Upper lobe of left lung (tissue), 6 donors: ENCODE measurements around the gene ADD3. TPM values are rescaled to one million over a fixed set of nuclear protein-coding genes. Genes with fewer than 3 reads are reported as not detected.

ENCODE experiments used
- ATAC-seq, 2 donors: fragments of 200-7000 bp; cut with Tn5 transposase; one replicate each; pipeline ENCODE4 v1.9.1; 2022; ENCODE audit warnings: mild to moderate bottlenecking in 2 of 2, moderate library complexity in 2 of 2; ENCODE audit not compliant: low FRiP score in 2 of 2
- DNase-seq, 2 donors: peaks; one replicate each; pipeline ENCODE4 v3.0.0-alpha.2; 2019 to 2020
- H3K27ac ChIP-seq, 4 donors: fragments of 200-600 bp; sonication (generic); one replicate each; pipeline ENCODE4 v1.5.1; 2016 to 2019
- H3K27me3 ChIP-seq, 4 donors: fragments of 200-600 bp; sonication (generic); one replicate each; pipeline ENCODE4 v1.5.1; 2017 to 2019
- H3K36me3 ChIP-seq, 4 donors: fragments of 200-600 bp; sonication (generic); one replicate each; pipeline ENCODE4 v1.5.1; 2016 to 2019
- H3K4me1 ChIP-seq, 4 donors: fragments of 200-600 bp; sonication (generic); one replicate each; pipeline ENCODE4 v1.5.1; 2018 to 2019
- H3K4me3 ChIP-seq, 4 donors: fragments of 200-600 bp; sonication (generic); one replicate each; pipeline ENCODE4 v1.5.1; 2017 to 2019; ENCODE audit warnings: mild to moderate bottlenecking in 2 of 4, moderate library complexity in 1 of 4
- H3K9me3 ChIP-seq, 4 donors: fragments of 200-600 bp; sonication (generic); one replicate each; pipeline ENCODE4 v1.5.1; 2018 to 2019
- CTCF ChIP-seq, 6 experiments: fragments of 450-650 bp in 4 of 6; fragments of 200-600 bp in 2 of 6; sonication (generic) in 2 of 6; IDR thresholded peaks; one replicate each; pipeline ENCODE4 v1.5.1; 2016 to 2019; ENCODE audit warnings: antibody characterized with exemption in 6 of 6
- EP300 ChIP-seq, 4 donors: sonication (generic); formaldehyde crosslinking; IDR thresholded peaks; one replicate each; pipeline ENCODE4 v1.5.1; 2017; ENCODE audit warnings: antibody characterized with exemption in 4 of 4, control low read depth in 2 of 4
- POLR2A ChIP-seq, 4 donors: fragments of 450-650 bp; IDR thresholded peaks; one replicate each; pipeline ENCODE4 v1.5.1; 2016 to 2017; ENCODE audit warnings: antibody characterized with exemption in 4 of 4, mild to moderate bottlenecking in 2 of 4
- POLR2AphosphoS5 ChIP-seq, 2 donors: sonication (generic); formaldehyde crosslinking; IDR thresholded peaks; one replicate each; pipeline ENCODE4 v1.5.1; 2017; ENCODE audit warnings: antibody characterized with exemption in 2 of 2
- WGBS, 2 donors: methylation state at CpG; one replicate each; pipeline ENCODE4 v1.1.5; 2017 to 2018; 5-methylcytosine and 5-hydroxymethylcytosine counted together
- total RNA-seq, 6 donors: library from RNA; depleted of rRNA in 4 of 6; stranded (reverse); fragments of >200 nt in 4 of 6; gene quantifications; one replicate each; pipeline versions ENCODE4 v1.1.0 to v1.2.1, GENCODE V29; 2016 to 2021
- donor health status: DM: no; HTN: no; CAD: no; lungs with moderate emphysema.
- donor health status: DM: no; HTN: yes; CAD: no; lungs with severe emphysema.

ADD3 gene
- total RNA-seq, 6 donors from 2014 or later = 34.1 to 229 (median 61.0) TPM

DNA sequence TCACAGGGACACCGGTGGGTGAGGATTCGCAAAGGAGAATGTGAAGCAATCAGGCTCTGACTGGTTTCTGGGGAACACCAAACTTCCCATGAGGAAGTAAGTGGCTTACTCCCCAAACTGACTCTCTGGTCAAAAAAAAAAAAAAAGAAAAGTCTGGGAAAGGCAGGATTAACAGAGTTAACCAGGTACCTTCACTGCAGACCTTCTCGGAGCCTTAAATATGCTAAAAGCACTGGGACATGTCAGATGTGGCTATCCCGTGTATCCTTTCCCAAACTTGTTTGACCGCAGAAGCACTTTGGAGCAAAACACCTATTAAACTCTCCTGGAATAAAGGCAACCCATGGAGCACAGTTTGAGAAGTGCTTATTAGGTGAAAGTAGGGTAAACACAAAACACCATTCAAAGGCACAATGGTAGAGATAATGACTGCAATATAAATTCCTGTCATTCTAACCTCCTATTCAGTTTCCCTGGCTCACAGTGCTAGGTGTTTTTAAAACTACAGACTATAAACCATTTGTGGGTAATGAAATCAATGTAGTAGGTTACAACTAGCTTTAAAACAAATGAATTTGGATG, 155.5 kb downstream of the ADD3 start:
- no peaks in the 10 kb centered on the region for H3K9me3 ChIP-seq
- ATAC-seq (no peak), DNase-seq (no peak)
- H3K27me3 ChIP-seq = no peaks in the 10 kb centered on the region
- H3K4me1 ChIP-seq = peaks cover 0 to 5% (median 1%) of the 10 kb centered on the region in 4 donors
- TF ChIP-seq CTCF (IDR thresholded peaks at IDR 0.05) (no peak), POLR2AphosphoS5 (IDR thresholded peaks at IDR 0.05) (no peak), EP300 (IDR thresholded peaks at IDR 0.05) (no peak), POLR2A (IDR thresholded peaks at IDR 0.05) (no peak)
- no peaks in the 10 kb centered on the region for H3K36me3 ChIP-seq
- no peak overlapping the region for H3K27ac ChIP-seq
- WGBS, 2 donors = 78 to 79% methylated on average over 5 of the region's 5 CpGs
- no peak overlapping the region for H3K4me3 ChIP-seq

DNA sequence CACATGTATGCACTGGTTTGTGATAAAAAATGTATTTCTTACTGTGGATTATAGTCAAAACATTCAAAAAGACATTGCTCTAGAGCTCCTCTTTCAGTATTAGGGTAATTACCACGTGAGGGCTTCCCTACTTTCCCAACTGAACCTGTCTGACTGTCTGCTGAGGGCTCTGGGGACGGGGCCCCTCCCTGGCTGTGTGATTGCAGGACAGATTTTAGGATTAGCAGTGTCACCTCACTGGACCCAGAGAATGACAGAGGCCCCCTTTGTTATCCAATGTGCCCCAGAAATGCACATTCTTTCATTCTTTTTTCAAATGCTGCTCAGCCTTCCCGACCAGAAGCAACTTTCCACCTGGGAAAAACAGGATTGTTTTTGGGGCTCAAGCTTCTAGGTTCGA, 156.1 kb downstream of the ADD3 start:
- Histone ChIP-seq H3K27me3 (peaks cover 0 to 4% (median 0%) of the 10 kb centered on the region in 4 donors), H3K4me3 (no peak overlapping the region), H3K4me1 (peaks cover 3 to 6% (median 5%) of the 10 kb centered on the region in 4 donors), H3K9me3 (no peaks in the 10 kb centered on the region), H3K36me3 (no peaks in the 10 kb centered on the region), H3K27ac (no peak overlapping the region)
- no peak for ATAC-seq
- DNase-seq = no peak
- TF ChIP-seq POLR2A (IDR thresholded peaks at IDR 0.05) = no peak
- no peak for TF ChIP-seq EP300 (IDR thresholded peaks at IDR 0.05)
- TF ChIP-seq CTCF (IDR thresholded peaks at IDR 0.05) = no peak
- TF ChIP-seq POLR2AphosphoS5 (IDR thresholded peaks at IDR 0.05) = no peak
- WGBS, 2 donors = 57 to 67% methylated on average over 4 of the region's 4 CpGs

- no peak overlapping the region for H3K4me3 ChIP-seq
- no peaks in the 10 kb centered on the region for H3K9me3 ChIP-seq
- H3K36me3 ChIP-seq = no peaks in the 10 kb centered on the region
- WGBS, 2 donors = 83 to 85% methylated on average over 6 of the region's 6 CpGs
- peaks cover 0 to 6% (median 0%) of the 10 kb centered on the region in 4 donors for H3K27me3 ChIP-seq
- peaks cover 8 to 9% (median 9%) of the 10 kb centered on the region in 4 donors for H3K4me1 ChIP-seq
- no peak overlapping the region for H3K27ac ChIP-seq
- TF ChIP-seq POLR2AphosphoS5 (IDR thresholded peaks at IDR 0.05) (no peak), POLR2A (IDR thresholded peaks at IDR 0.05) (no peak), CTCF (IDR thresholded peaks at IDR 0.05) (no peak), EP300 (IDR thresholded peaks at IDR 0.05) (no peak)
- DNase-seq (no peak), ATAC-seq (no peak)
These were observed 157.5 kb downstream of the ADD3 start for GRCh38 chr10:110165239-110165638.

GRCh38 chr10:110167149-110167548, 159.4 kb downstream of the ADD3 start:
- no peak overlapping the region for H3K4me3 ChIP-seq
- WGBS, 2 donors = 92 to 93% methylated on average over 7 of the region's 7 CpGs
- no peak for TF ChIP-seq EP300 (IDR thresholded peaks at IDR 0.05)
- no peak for TF ChIP-seq POLR2A (IDR thresholded peaks at IDR 0.05)
- no peak for TF ChIP-seq POLR2AphosphoS5 (IDR thresholded peaks at IDR 0.05)
- no peak for TF ChIP-seq CTCF (IDR thresholded peaks at IDR 0.05)
- no peak overlapping the region for H3K27ac ChIP-seq
- H3K9me3 ChIP-seq = no peaks in the 10 kb centered on the region
- peaks cover 0 to 6% (median 0%) of the 10 kb centered on the region in 4 donors for H3K27me3 ChIP-seq
- ATAC-seq = no peak
- H3K36me3 ChIP-seq = no peaks in the 10 kb centered on the region
- peaks cover 10 to 18% (median 15%) of the 10 kb centered on the region in 4 donors for H3K4me1 ChIP-seq
- no peak for DNase-seq
